Measurements from ENCODE around the gene PLB1. TPM values are rescaled to one million over a fixed set of nuclear protein-coding genes. Genes with fewer than 3 reads are reported as not detected.
A peak's percentile ranks its signal among the peaks of the same experiment; 100 is the strongest.

Gene PLB1
- total RNA-seq, 5 donors from 2014 or later (not counting 1 experiment from before 2014, with no cell fraction given) = 0.07 to 2.5 (median 0.58) TPM

GRCh38 chr2:28582152-28582551 is 86.3 kb downstream of the PLB1 start:
- Mint-ChIP-seq H3K4me3 (no peak overlapping the region), H3K4me1 (peaks cover 16 to 23% (median 21%) of the 10 kb centered on the region in 3 donors), H3K27ac (no peak overlapping the region), H3K27me3 (no peaks in the 10 kb centered on the region), H3K9me3 (no peaks in the 10 kb centered on the region), H3K36me3 (no peaks in the 10 kb centered on the region)
- ChIA-PET CTCF (no interaction called here), POLR2A (no interaction called here)
- H3K36me3 ChIP-seq (ENCODE audit: control insufficient read depth in 2 of 2, extremely low read depth in 1 of 2, insufficient read depth in 1 of 2, low read length in 1 of 2) = no peaks in the 10 kb centered on the region
- no peak overlapping the region for H3K4me3 ChIP-seq (ENCODE audit: control insufficient read depth in 1 of 2, extremely low read depth in 1 of 2, low read length in 1 of 2)
- no peaks in the 10 kb centered on the region for H3K27me3 ChIP-seq (replicated peaks in 1 of 2; ENCODE audit: control insufficient read depth in 2 of 2, extremely low read depth in 1 of 2, insufficient read depth in 2 of 2, low read length in 1 of 2)
- WGBS (ENCODE audit: insufficient coverage) = 65% methylated on average over 5 of the region's 6 CpGs
- peaks cover 8 to 11% of the 10 kb centered on the region in 2 experiments for H3K4me1 ChIP-seq (ENCODE audit: control insufficient read depth in 1 of 2, extremely low read depth in 1 of 2, insufficient read depth in 2 of 2, low read length in 2 of 2)
- no peak overlapping the region for H3K27ac ChIP-seq (ENCODE audit: low read length)
- no peaks in the 10 kb centered on the region for H3K9me3 ChIP-seq
- DNase-seq (no peak), ATAC-seq (replicated peaks in 1 of 4) (no peak)

- 92% methylated on average over 2 of the region's 5 CpGs for WGBS (ENCODE audit: insufficient coverage)
- Histone ChIP-seq H3K27ac (ENCODE audit: low read length) (no peak overlapping the region), H3K4me3 (ENCODE audit: control insufficient read depth in 1 of 2, extremely low read depth in 1 of 2, low read length in 1 of 2) (no peak overlapping the region), H3K27me3 (replicated peaks in 1 of 2; ENCODE audit: control insufficient read depth in 2 of 2, extremely low read depth in 1 of 2, insufficient read depth in 2 of 2, low read length in 1 of 2) (no peaks in the 10 kb centered on the region), H3K36me3 (ENCODE audit: control insufficient read depth in 2 of 2, extremely low read depth in 1 of 2, insufficient read depth in 1 of 2, low read length in 1 of 2) (no peaks in the 10 kb centered on the region), H3K9me3 (no peaks in the 10 kb centered on the region), H3K4me1 (ENCODE audit: control insufficient read depth in 1 of 2, extremely low read depth in 1 of 2, insufficient read depth in 2 of 2, low read length in 2 of 2) (peaks cover 13 to 15% of the 10 kb centered on the region in 2 experiments)
- no peak overlapping the region for H3K27ac Mint-ChIP-seq
- POLR2A ChIA-PET = no interaction called here
- DNase-seq = no peak
- no peak for ATAC-seq (replicated peaks in 1 of 4)
- no peaks in the 10 kb centered on the region for H3K27me3 Mint-ChIP-seq
- no peak overlapping the region for H3K4me3 Mint-ChIP-seq
- H3K4me1 Mint-ChIP-seq = peaks cover 21 to 28% (median 26%) of the 10 kb centered on the region in 3 donors
- H3K9me3 Mint-ChIP-seq = no peaks in the 10 kb centered on the region
- no peaks in the 10 kb centered on the region for H3K36me3 Mint-ChIP-seq
- CTCF ChIA-PET = no interaction called here
Measured at GRCh38 chr2:28582595-28582994, 86.7 kb downstream of the PLB1 start.

GRCh38 chr2:28583899-28584553 is 88.2 kb downstream of the PLB1 start:
- H3K4me1 Mint-ChIP-seq = peaks cover 31 to 38% (median 35%) of the 10 kb centered on the region in 3 donors
- H3K9me3 ChIP-seq = no peaks in the 10 kb centered on the region
- H3K27ac Mint-ChIP-seq = peak overlapping the region in 1 of 2 donors; percentile 28
- no peaks in the 10 kb centered on the region for H3K9me3 Mint-ChIP-seq
- WGBS (ENCODE audit: insufficient coverage) = 63% methylated on average over 9 of the region's 10 CpGs
- ChIA-PET CTCF (interaction anchor here in 1 of 2 donors (0.5 to 1.6 kb wide), 2 partner anchors 9 to 17 kb away, joined by 3 read pairs; no protein-coding TSS in a partner anchor), POLR2A (interaction anchor here (0.5 to 0.6 kb wide), 2 partner anchors 54 to 176 kb away, joined by 3 read pairs; no protein-coding TSS in a partner anchor)
- ATAC-seq (replicated peaks in 1 of 4) (peak in 3 of 4 experiments; percentile 44 to 67 (median 64)), DNase-seq (peak in 3 of 35 experiments; percentile 16 to 50 (median 38))
- peaks cover 20 to 27% of the 10 kb centered on the region in 2 experiments for H3K4me1 ChIP-seq (ENCODE audit: control insufficient read depth in 1 of 2, extremely low read depth in 1 of 2, insufficient read depth in 2 of 2, low read length in 2 of 2)
- H3K4me3 ChIP-seq (ENCODE audit: control insufficient read depth in 1 of 2, extremely low read depth in 1 of 2, low read length in 1 of 2) = no peak overlapping the region
- no peak overlapping the region for H3K27ac ChIP-seq (ENCODE audit: low read length)
- H3K36me3 Mint-ChIP-seq = no peaks in the 10 kb centered on the region
- no peaks in the 10 kb centered on the region for H3K27me3 Mint-ChIP-seq
- H3K27me3 ChIP-seq (replicated peaks in 1 of 2; ENCODE audit: control insufficient read depth in 2 of 2, extremely low read depth in 1 of 2, insufficient read depth in 2 of 2, low read length in 1 of 2) = no peaks in the 10 kb centered on the region
- no peaks in the 10 kb centered on the region for H3K36me3 ChIP-seq (ENCODE audit: control insufficient read depth in 2 of 2, extremely low read depth in 1 of 2, insufficient read depth in 1 of 2, low read length in 1 of 2)
- H3K4me3 Mint-ChIP-seq = no peak overlapping the region

- peaks cover 0 to 8% of the 10 kb centered on the region in 2 experiments for H3K27me3 ChIP-seq (replicated peaks in 1 of 2; ENCODE audit: control insufficient read depth in 2 of 2, extremely low read depth in 1 of 2, insufficient read depth in 2 of 2, low read length in 1 of 2)
- H3K36me3 ChIP-seq (ENCODE audit: control insufficient read depth in 2 of 2, extremely low read depth in 1 of 2, insufficient read depth in 1 of 2, low read length in 1 of 2) = no peaks in the 10 kb centered on the region
- ChIA-PET POLR2A (no interaction called here), CTCF (interaction anchor here in 1 of 2 donors (0.6 kb wide), 1 partner anchor 219 kb away, joined by 4 read pairs; no protein-coding TSS in a partner anchor)
- peaks cover 31 to 41% (median 38%) of the 10 kb centered on the region in 3 donors for H3K4me1 Mint-ChIP-seq
- peak; percentile 82 to 99 (median 94) for ATAC-seq (replicated peaks in 1 of 4)
- H3K4me3 ChIP-seq (ENCODE audit: control insufficient read depth in 1 of 2, extremely low read depth in 1 of 2, low read length in 1 of 2) = peak overlapping the region in 1 of 2 donors; percentile 60
- peaks cover 20 to 27% of the 10 kb centered on the region in 2 experiments for H3K4me1 ChIP-seq (ENCODE audit: control insufficient read depth in 1 of 2, extremely low read depth in 1 of 2, insufficient read depth in 2 of 2, low read length in 2 of 2)
- H3K36me3 Mint-ChIP-seq = no peaks in the 10 kb centered on the region
- H3K4me3 Mint-ChIP-seq = peak overlapping the region; percentile 41 to 82 (median 54)
- H3K27ac ChIP-seq (ENCODE audit: low read length) = no peak overlapping the region
- no peaks in the 10 kb centered on the region for H3K9me3 ChIP-seq
- H3K9me3 Mint-ChIP-seq = no peaks in the 10 kb centered on the region
- peak; percentile 33 to 76 (median 57) for DNase-seq
- peaks cover 2 to 5% of the 10 kb centered on the region in 2 donors for H3K27me3 Mint-ChIP-seq
- 13% methylated on average over 3 of the region's 7 CpGs for WGBS (ENCODE audit: insufficient coverage)
- H3K27ac Mint-ChIP-seq = peak overlapping the region; percentile 27 to 75
Measured at GRCh38 chr2:28586867-28587266, 91.0 kb downstream of the PLB1 start.

GRCh38 chr2:28587526-28588291 is 91.8 kb downstream of the PLB1 start:
- 77% methylated on average over 14 of the region's 15 CpGs for WGBS (ENCODE audit: insufficient coverage)
- no peak for ATAC-seq (replicated peaks in 1 of 4)
- Histone ChIP-seq H3K4me3 (ENCODE audit: control insufficient read depth in 1 of 2, extremely low read depth in 1 of 2, low read length in 1 of 2) (peak overlapping the region in 1 of 2 donors; percentile 60), H3K4me1 (ENCODE audit: control insufficient read depth in 1 of 2, extremely low read depth in 1 of 2, insufficient read depth in 2 of 2, low read length in 2 of 2) (peaks cover 20 to 27% of the 10 kb centered on the region in 2 experiments), H3K27me3 (replicated peaks in 1 of 2; ENCODE audit: control insufficient read depth in 2 of 2, extremely low read depth in 1 of 2, insufficient read depth in 2 of 2, low read length in 1 of 2) (peaks cover 0 to 12% of the 10 kb centered on the region in 2 experiments), H3K27ac (ENCODE audit: low read length) (no peak overlapping the region), H3K36me3 (ENCODE audit: control insufficient read depth in 2 of 2, extremely low read depth in 1 of 2, insufficient read depth in 1 of 2, low read length in 1 of 2) (no peaks in the 10 kb centered on the region), H3K9me3 (no peaks in the 10 kb centered on the region)
- Mint-ChIP-seq H3K27me3 (peaks cover 4 to 8% of the 10 kb centered on the region in 2 donors), H3K9me3 (no peaks in the 10 kb centered on the region), H3K4me1 (peaks cover 31 to 41% (median 38%) of the 10 kb centered on the region in 3 donors), H3K27ac (peak overlapping the region in 1 of 2 donors; percentile 66), H3K4me3 (peak overlapping the region; percentile 29 to 82 (median 54)), H3K36me3 (no peaks in the 10 kb centered on the region)
- ChIA-PET CTCF (interaction anchor here in 1 of 2 donors (1.0 kb wide), 1 partner anchor 48 kb away, joined by 3 read pairs; no protein-coding TSS in a partner anchor), POLR2A (no interaction called here)
- no peak for DNase-seq

- no peak for DNase-seq
- peak overlapping the region; percentile 0 to 82 (median 29) for H3K4me3 Mint-ChIP-seq
- Histone ChIP-seq H3K4me3 (ENCODE audit: control insufficient read depth in 1 of 2, extremely low read depth in 1 of 2, low read length in 1 of 2) (no peak overlapping the region), H3K27me3 (replicated peaks in 1 of 2; ENCODE audit: control insufficient read depth in 2 of 2, extremely low read depth in 1 of 2, insufficient read depth in 2 of 2, low read length in 1 of 2) (peaks cover 0 to 12% of the 10 kb centered on the region in 2 experiments), H3K27ac (ENCODE audit: low read length) (no peak overlapping the region), H3K4me1 (ENCODE audit: control insufficient read depth in 1 of 2, extremely low read depth in 1 of 2, insufficient read depth in 2 of 2, low read length in 2 of 2) (peaks cover 20 to 27% of the 10 kb centered on the region in 2 experiments), H3K36me3 (ENCODE audit: control insufficient read depth in 2 of 2, extremely low read depth in 1 of 2, insufficient read depth in 1 of 2, low read length in 1 of 2) (no peaks in the 10 kb centered on the region), H3K9me3 (no peaks in the 10 kb centered on the region)
- 0% methylated on average over 1 of the region's 3 CpGs for WGBS (ENCODE audit: insufficient coverage)
- peak overlapping the region in 1 of 2 donors; percentile 66 for H3K27ac Mint-ChIP-seq
- no peak for ATAC-seq (replicated peaks in 1 of 4)
- CTCF ChIA-PET = interaction anchor here in 1 of 2 donors (1.0 kb wide), 1 partner anchor 47 kb away, joined by 3 read pairs; no protein-coding TSS in a partner anchor
- no peaks in the 10 kb centered on the region for H3K9me3 Mint-ChIP-seq
- POLR2A ChIA-PET = interaction anchor here (0.7 to 0.9 kb wide), 2 partner anchors 52 to 232 kb away, joined by 4 to 5 read pairs; no protein-coding TSS in a partner anchor
- peaks cover 4 to 8% of the 10 kb centered on the region in 2 donors for H3K27me3 Mint-ChIP-seq
- no peaks in the 10 kb centered on the region for H3K36me3 Mint-ChIP-seq
- H3K4me1 Mint-ChIP-seq = peaks cover 31 to 41% (median 38%) of the 10 kb centered on the region in 3 donors
Measured at GRCh38 chr2:28588292-28588670, 92.4 kb downstream of the PLB1 start.

All from T-cell (primary cell).